CD4-positive, alpha-beta T cell (primary cell): Measurements from ENCODE around the gene HAPSTR1. TPM values are rescaled to one million over a fixed set of nuclear protein-coding genes. Genes with fewer than 3 reads are reported as not detected.

Experiments used
- ATAC-seq: fragments of 200-7000 bp; cut with Tn5 transposase; one replicate; pipeline ENCODE4 v1.10.0; 2022; ENCODE audit warnings: mild to moderate bottlenecking; ENCODE audit not compliant: poor library complexity
- CTCF ChIA-PET: fragments of 350-600 bp; sonication (Branson Sonifier 250); formaldehyde crosslinking; loops from one replicate; lab custom pipeline; 2021; ENCODE audit warnings: antibody characterized with exemption, inconsistent platforms; lab: Charles Lee
- POLR2A ChIA-PET: fragments of 350-600 bp; sonication (Branson Sonifier 250); formaldehyde crosslinking; loops from one replicate; lab custom pipeline; 2021; ENCODE audit warnings: antibody characterized with exemption, inconsistent platforms; lab: Charles Lee
- DNase-seq, 14 experiments: peaks; one replicate each; pipeline ENCODE4 v3.0.0-alpha.2; 2013 to 2020; ENCODE audit warnings: mixed read lengths in 2 of 14
- H3K27ac ChIP-seq, 2 donors: one replicate each; pipeline versions ENCODE4 v1.5.1 to v1.7.0; 2013; ENCODE audit warnings: low read length in 2 of 2, low read depth in 1 of 2, mild to moderate bottlenecking in 1 of 2
- H3K27me3 ChIP-seq, 2 experiments: 1 replicate in 1 of 2; 2 replicates in 1 of 2; pipeline versions ENCODE4 v1.6.1 to v1.7.0; 2013; ENCODE audit warnings: low read length in 2 of 2, control low read depth in 1 of 2, mild to moderate bottlenecking in 1 of 2, moderate library complexity in 1 of 2; ENCODE audit not compliant: insufficient read depth in 2 of 2, control insufficient read depth in 1 of 2
- H3K36me3 ChIP-seq: one replicate; pipeline ENCODE4 v1.6.1; 2013; ENCODE audit warnings: low read length, control low read depth; ENCODE audit not compliant: insufficient read depth
- H3K4me1 ChIP-seq: one replicate; pipeline ENCODE4 v1.6.1; 2013; ENCODE audit warnings: low read length, control low read depth; ENCODE audit not compliant: insufficient read depth
- H3K4me3 ChIP-seq: one replicate; pipeline ENCODE4 v1.5.1; 2013; ENCODE audit warnings: mild to moderate bottlenecking, low read length, moderate library complexity
- H3K9me3 ChIP-seq, 2 experiments: 1 replicate in 1 of 2; 2 replicates in 1 of 2; pipeline versions ENCODE4 v1.6.1 to v1.7.0; 2013; ENCODE audit warnings: low read length in 2 of 2, mild to moderate bottlenecking in 2 of 2, control low read depth in 1 of 2, moderate library complexity in 1 of 2; ENCODE audit not compliant: control insufficient read depth in 1 of 2, insufficient read depth in 1 of 2
- H3K27ac Mint-ChIP-seq: one replicate; pipeline ENCODE4 v1.8.0; 2020; ENCODE audit warnings: mixed read lengths
- H3K27me3 Mint-ChIP-seq: one replicate; pipeline ENCODE4 v1.8.0; 2021; ENCODE audit warnings: mixed read lengths
- H3K36me3 Mint-ChIP-seq: one replicate; pipeline ENCODE4 v1.8.0; 2021; ENCODE audit warnings: low read depth, mixed read lengths
- H3K4me1 Mint-ChIP-seq: one replicate; pipeline ENCODE4 v1.8.0; 2021; ENCODE audit warnings: low read depth, mixed read lengths
- H3K4me3 Mint-ChIP-seq: one replicate; pipeline ENCODE4 v1.8.0; 2020; ENCODE audit warnings: mild to moderate bottlenecking, mixed read lengths
- H3K9me3 Mint-ChIP-seq: one replicate; pipeline ENCODE4 v1.8.0; 2020; ENCODE audit warnings: mixed read lengths
- intact Hi-C, 2 experiments: fragments of 100-400 bp; cut with DNase I in 1 of 2; cut with micrococcal nuclease in 1 of 2; formaldehyde crosslinking; loops; one replicate each; pipeline versions ENCODE4 v1.15.1 to v1.9.0; 2023 to 2025; cut with DNase I, micrococcal nuclease
- total RNA-seq, 174 experiments: library from RNA in 2 of 174; stranded (reverse) in 2 of 174; gene quantifications; one replicate each; pipeline ENCODE4 v1.2.3 and lab custom pipeline; 2021 to 2026
- TF ChIP-seq, protein P1 (sequence below): fragments of 200-600 bp; IDR thresholded peaks from one replicate; pipeline ENCODE4 v1.8.0; 2022; ENCODE audit warnings: antibody characterized with exemption, mild to moderate bottlenecking

The HAPSTR1 gene
- total RNA-seq, 2 experiments from 2014 or later: 152 to 153 TPM

DNA sequence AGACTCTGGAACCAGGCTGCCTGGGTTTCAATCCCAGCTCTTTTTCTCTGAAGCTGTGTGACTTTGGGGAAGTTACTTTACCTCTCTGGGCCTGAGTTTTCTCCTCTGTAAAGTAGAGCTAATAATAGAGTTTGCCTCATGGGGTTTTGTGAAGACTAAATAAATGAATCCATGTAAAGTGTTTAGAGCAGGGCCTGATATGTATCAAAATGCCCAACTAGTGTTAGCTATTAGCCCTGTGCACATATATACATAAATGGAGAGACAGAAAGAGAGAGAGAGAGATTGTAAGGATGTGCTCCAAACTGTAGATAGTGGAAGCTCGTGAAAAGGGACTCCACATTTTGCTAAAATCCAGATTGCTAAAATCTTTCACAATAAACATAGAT is 44.8 kb upstream of the HAPSTR1 start:
- Histone ChIP-seq H3K4me3 (no peak overlapping the region), H3K4me1 (peaks cover 5% of the 10 kb centered on the region), H3K27me3 (no peaks in the 10 kb centered on the region), H3K27ac (no peak overlapping the region), H3K9me3 (peaks cover 0 to 12% of the 10 kb centered on the region in 2 experiments), H3K36me3 (no peaks in the 10 kb centered on the region)
- POLR2A ChIA-PET: no interaction called here
- ATAC-seq (no peak), DNase-seq (no peak)
- TF ChIP-seq, protein P1, sequence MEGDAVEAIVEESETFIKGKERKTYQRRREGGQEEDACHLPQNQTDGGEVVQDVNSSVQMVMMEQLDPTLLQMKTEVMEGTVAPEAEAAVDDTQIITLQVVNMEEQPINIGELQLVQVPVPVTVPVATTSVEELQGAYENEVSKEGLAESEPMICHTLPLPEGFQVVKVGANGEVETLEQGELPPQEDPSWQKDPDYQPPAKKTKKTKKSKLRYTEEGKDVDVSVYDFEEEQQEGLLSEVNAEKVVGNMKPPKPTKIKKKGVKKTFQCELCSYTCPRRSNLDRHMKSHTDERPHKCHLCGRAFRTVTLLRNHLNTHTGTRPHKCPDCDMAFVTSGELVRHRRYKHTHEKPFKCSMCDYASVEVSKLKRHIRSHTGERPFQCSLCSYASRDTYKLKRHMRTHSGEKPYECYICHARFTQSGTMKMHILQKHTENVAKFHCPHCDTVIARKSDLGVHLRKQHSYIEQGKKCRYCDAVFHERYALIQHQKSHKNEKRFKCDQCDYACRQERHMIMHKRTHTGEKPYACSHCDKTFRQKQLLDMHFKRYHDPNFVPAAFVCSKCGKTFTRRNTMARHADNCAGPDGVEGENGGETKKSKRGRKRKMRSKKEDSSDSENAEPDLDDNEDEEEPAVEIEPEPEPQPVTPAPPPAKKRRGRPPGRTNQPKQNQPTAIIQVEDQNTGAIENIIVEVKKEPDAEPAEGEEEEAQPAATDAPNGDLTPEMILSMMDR: no peak
- Mint-ChIP-seq H3K9me3 (peaks cover 5% of the 10 kb centered on the region), H3K27me3 (no peaks in the 10 kb centered on the region), H3K4me1 (no peaks in the 10 kb centered on the region), H3K36me3 (no peaks in the 10 kb centered on the region), H3K4me3 (no peak overlapping the region), H3K27ac (no peak overlapping the region)
- CTCF ChIA-PET: interaction anchor here (1.1 kb wide), 1 partner anchor 14 kb away, joined by 4 read pairs; no protein-coding TSS in a partner anchor
- intact Hi-C loops: no loop called here

DNA sequence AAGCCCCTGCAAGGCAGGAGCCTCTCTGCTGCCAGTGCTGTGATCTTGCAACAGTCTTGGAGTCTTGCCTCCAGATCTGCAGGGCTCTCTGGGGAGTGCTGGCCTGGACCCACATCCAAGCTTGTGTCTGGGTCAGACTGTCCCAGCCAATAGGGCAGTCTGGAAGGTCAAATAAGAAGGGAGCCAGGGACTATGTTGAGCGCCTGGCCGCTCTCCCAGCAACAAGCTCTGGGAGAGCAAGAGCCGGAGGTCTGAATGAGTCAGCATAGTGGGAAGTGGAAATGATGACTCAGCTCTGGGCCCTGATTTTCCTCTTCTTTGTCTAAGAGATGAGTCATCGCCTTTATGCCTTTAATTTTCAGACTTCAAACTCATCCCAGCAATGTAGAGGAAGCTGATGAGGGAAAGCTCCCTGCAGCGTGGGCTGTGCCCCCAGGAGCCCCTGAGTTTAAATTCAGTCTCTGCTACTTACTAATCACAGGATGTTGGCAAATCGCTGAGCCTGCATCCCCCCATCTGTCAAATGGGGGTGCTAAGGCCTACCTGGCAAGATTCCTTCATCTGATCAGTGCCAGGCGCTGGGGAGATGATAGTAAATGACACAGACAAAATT is 43.6 kb upstream of the HAPSTR1 start:
- ChIA-PET POLR2A (no interaction called here), CTCF (no interaction called here)
- Histone ChIP-seq H3K4me1 (peaks cover 5% of the 10 kb centered on the region), H3K9me3 (peaks cover 0 to 5% of the 10 kb centered on the region in 2 experiments), H3K27ac (no peak overlapping the region), H3K27me3 (peaks cover 0 to 2% of the 10 kb centered on the region in 2 experiments), H3K36me3 (no peaks in the 10 kb centered on the region), H3K4me3 (no peak overlapping the region)
- ATAC-seq (no peak), DNase-seq (peak in 4 of 14 experiments; percentile 22 to 68 (median 47))
- Mint-ChIP-seq H3K9me3 (peaks cover 5% of the 10 kb centered on the region), H3K4me3 (no peak overlapping the region), H3K27ac (no peak overlapping the region), H3K4me1 (no peaks in the 10 kb centered on the region), H3K36me3 (no peaks in the 10 kb centered on the region), H3K27me3 (no peaks in the 10 kb centered on the region)
- intact Hi-C loops: no loop called here
- TF ChIP-seq, protein P1: no peak

DNA sequence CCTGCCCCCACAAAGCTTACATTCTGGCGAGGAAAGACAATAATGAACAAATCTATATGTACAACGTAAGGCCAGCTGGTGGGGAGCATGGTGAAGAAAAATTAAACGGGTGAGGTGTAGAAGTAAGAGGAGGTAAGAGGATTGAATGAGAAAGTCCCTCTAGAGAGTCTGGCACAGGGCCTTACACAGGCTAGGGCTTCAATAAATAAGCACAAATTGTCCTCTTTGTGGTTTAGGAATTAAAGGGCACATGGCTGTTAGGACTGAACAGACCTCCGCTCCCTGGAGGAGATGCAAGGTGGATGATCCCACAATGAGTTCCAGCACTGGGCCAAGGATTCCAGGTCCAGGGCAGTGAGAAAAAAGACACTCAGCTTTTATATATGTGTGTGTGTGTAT is 43.1 kb upstream of the HAPSTR1 start:
- DNase-seq: no peak
- H3K27me3 Mint-ChIP-seq: peaks cover 2% of the 10 kb centered on the region
- no peaks in the 10 kb centered on the region for H3K4me1 Mint-ChIP-seq
- H3K27ac ChIP-seq: no peak overlapping the region
- H3K4me3 Mint-ChIP-seq: no peak overlapping the region
- ATAC-seq: no peak
- no peaks in the 10 kb centered on the region for H3K36me3 Mint-ChIP-seq
- H3K27ac Mint-ChIP-seq: no peak overlapping the region
- H3K4me3 ChIP-seq: no peak overlapping the region
- peaks cover 5% of the 10 kb centered on the region for H3K9me3 Mint-ChIP-seq
- CTCF ChIA-PET: no interaction called here
- POLR2A ChIA-PET: no interaction called here
- TF ChIP-seq, protein P1: no peak
- H3K27me3 ChIP-seq: peaks cover 0 to 7% of the 10 kb centered on the region in 2 experiments
- peaks cover 5% of the 10 kb centered on the region for H3K4me1 ChIP-seq
- intact Hi-C loops: no loop called here
- no peaks in the 10 kb centered on the region for H3K36me3 ChIP-seq
- H3K9me3 ChIP-seq: peaks cover 0 to 5% of the 10 kb centered on the region in 2 experiments
